HEK293T (cell line): ENCODE results near the gene MCF2L.

Experiments
- CTCF ChIA-PET: fragments of 350-600 bp; formaldehyde crosslinking; extraction: SDS; loops from one replicate; lab custom pipeline; 2021; ENCODE audit warnings: antibody characterized with exemption, inconsistent platforms; lab: Yijun Ruan, JAX
- POLR2A ChIA-PET: fragments of 350-600 bp; formaldehyde crosslinking; extraction: SDS; loops from one replicate; lab custom pipeline; 2020; ENCODE audit warnings: antibody characterized with exemption, inconsistent platforms; lab: Yijun Ruan, JAX
- DNase-seq: peaks from one replicate; pipeline ENCODE4 v3.0.0; 2012; ENCODE audit warnings: mixed read lengths; ENCODE audit errors: extremely low spot score
- ARNT ChIP-seq: fragments of 450-650 bp; IDR thresholded peaks from 2 replicates; pipeline ENCODE4 v1.6.1; 2017; ENCODE audit warnings: mild to moderate bottlenecking
- BHLHE40 ChIP-seq: fragments of 450-650 bp; IDR thresholded peaks from 2 replicates; pipeline ENCODE4 v1.6.1; 2016; ENCODE audit warnings: mild to moderate bottlenecking, moderate library complexity, borderline replicate concordance
- CTBP1 ChIP-seq: fragments of 450-650 bp; IDR thresholded peaks from 2 replicates; pipeline ENCODE4 v1.6.1; 2016; ENCODE audit warnings: borderline replicate concordance
- ELF4 ChIP-seq: fragments of 450-650 bp; IDR thresholded peaks from 2 replicates; pipeline ENCODE4 v1.6.1; 2017; ENCODE audit warnings: antibody characterized with exemption
- FOXA1 ChIP-seq: fragments of 450-650 bp; IDR thresholded peaks from 2 replicates; pipeline ENCODE4 v1.6.1; 2016; ENCODE audit warnings: mild to moderate bottlenecking
- FOXK2 ChIP-seq: fragments of 450-650 bp; IDR thresholded peaks from 2 replicates; pipeline ENCODE4 v1.6.1; 2016; ENCODE audit warnings: mild to moderate bottlenecking
- FOXM1 ChIP-seq: fragments of 450-650 bp; IDR thresholded peaks from 2 replicates; pipeline ENCODE4 v1.6.1; 2017; ENCODE audit warnings: mild to moderate bottlenecking, borderline replicate concordance
- HDGF ChIP-seq: fragments of 450-650 bp; IDR thresholded peaks from 2 replicates; pipeline ENCODE4 v1.6.1; 2017; ENCODE audit warnings: antibody characterized with exemption, borderline replicate concordance
- L3MBTL2 ChIP-seq: fragments of 450-650 bp; conservative IDR thresholded peaks from 2 replicates; pipeline ENCODE4 v1.6.1; 2016; ENCODE audit warnings: mild to moderate bottlenecking
- LEF1 ChIP-seq: fragments of 450-650 bp; IDR thresholded peaks from 2 replicates; pipeline ENCODE4 v1.6.1; 2017; ENCODE audit warnings: mild to moderate bottlenecking, borderline replicate concordance
- NFRKB ChIP-seq: fragments of 450-650 bp; IDR thresholded peaks from 2 replicates; pipeline ENCODE4 v1.6.1; 2016; ENCODE audit warnings: mild to moderate bottlenecking, moderate library complexity
- PKNOX1 ChIP-seq: fragments of 450-650 bp; IDR thresholded peaks from 2 replicates; pipeline ENCODE4 v1.6.1; 2016
- SP1 ChIP-seq: fragments of 450-650 bp; IDR thresholded peaks from 2 replicates; pipeline ENCODE4 v1.6.1; 2017
- SUZ12 ChIP-seq: fragments of 450-650 bp; IDR thresholded peaks from 2 replicates; pipeline ENCODE4 v1.6.1; 2016; ENCODE audit warnings: mild to moderate bottlenecking
- TARDBP ChIP-seq: fragments of 450-650 bp; IDR thresholded peaks from 2 replicates; pipeline ENCODE4 v1.6.1; 2016
- ZNF384 ChIP-seq: fragments of 450-650 bp; IDR thresholded peaks from 2 replicates; pipeline ENCODE4 v1.6.1; 2016

MCF2L gene

GRCh38 chr13:113046883-113047244 lies 77.8 kb downstream of the MCF2L start:
- TF ChIP-seq PKNOX1 = no peak
- TF ChIP-seq FOXM1 = no peak
- no peak for TF ChIP-seq TARDBP
- no peak for TF ChIP-seq FOXK2
- TF ChIP-seq SP1 = no peak
- no peak for TF ChIP-seq FOXA1
- no peak for TF ChIP-seq SUZ12
- TF ChIP-seq L3MBTL2 = no peak
- TF ChIP-seq ARNT = no peak
- no peak for TF ChIP-seq LEF1
- no peak for TF ChIP-seq ZNF384
- TF ChIP-seq CTBP1 = no peak
- no peak for TF ChIP-seq HDGF
- no peak for TF ChIP-seq BHLHE40
- no peak for TF ChIP-seq NFRKB
- no peak for TF ChIP-seq ELF4
- DNase-seq = no peak
- ChIA-PET CTCF (no interaction called here), POLR2A (no interaction called here)

- DNase-seq = no peak
- CTCF ChIA-PET = no interaction called here
- POLR2A ChIA-PET = no interaction called here
- TF ChIP-seq SUZ12 = no peak
- TF ChIP-seq CTBP1 = no peak
- TF ChIP-seq L3MBTL2 = no peak
- TF ChIP-seq BHLHE40 = no peak
- no peak for TF ChIP-seq ZNF384
- TF ChIP-seq LEF1 = no peak
- no peak for TF ChIP-seq ARNT
- TF ChIP-seq FOXK2 = no peak
- TF ChIP-seq FOXM1 = no peak
- TF ChIP-seq ELF4 = no peak
- no peak for TF ChIP-seq TARDBP
- no peak for TF ChIP-seq PKNOX1
- TF ChIP-seq FOXA1 = no peak
Measured at GRCh38 chr13:113047587-113047986, 78.6 kb downstream of the MCF2L start.

- ChIA-PET CTCF (interaction anchor here (0.6 kb wide), 1 partner anchor 71 kb away, joined by 4 read pairs; no protein-coding TSS in a partner anchor), POLR2A (no interaction called here)
- DNase-seq = no peak
- TF ChIP-seq NFRKB (no peak), SP1 (no peak), LEF1 (no peak), BHLHE40 (no peak)
Measured at GRCh38 chr13:113048766-113049165, 79.8 kb downstream of the MCF2L start.

- CTCF ChIA-PET = no interaction called here
- DNase-seq = no peak
- TF ChIP-seq SP1 (no peak), NFRKB (no peak), L3MBTL2 (no peak), ELF4 (no peak), TARDBP (no peak), PKNOX1 (no peak)
- POLR2A ChIA-PET = no interaction called here
Measured at GRCh38 chr13:113049521-113049941, 80.5 kb downstream of the MCF2L start.

GRCh38 chr13:113049981-113050380 lies 81.0 kb downstream of the MCF2L start:
- TF ChIP-seq ELF4 (no peak), HDGF (no peak), L3MBTL2 (no peak)

GRCh38 chr13:113050734-113051431 lies 81.9 kb downstream of the MCF2L start:
- ChIA-PET CTCF (interaction anchor here (0.7 kb wide), 1 partner anchor 9 kb away, joined by 3 read pairs; no protein-coding TSS in a partner anchor), POLR2A (no interaction called here)
- DNase-seq = no peak
- TF ChIP-seq FOXK2 = no peak
- TF ChIP-seq L3MBTL2 = no peak
- no peak for TF ChIP-seq FOXA1
- no peak for TF ChIP-seq ZNF384
- TF ChIP-seq ELF4 = no peak
- TF ChIP-seq ARNT = no peak
- TF ChIP-seq SP1 = no peak
- TF ChIP-seq CTBP1 = no peak
- TF ChIP-seq NFRKB = no peak
- TF ChIP-seq PKNOX1 = no peak
- no peak for TF ChIP-seq TARDBP

More at GRCh38 chr13:113049981-113050380, 81.0 kb downstream of the MCF2L start:
- no peak for DNase-seq
- CTCF ChIA-PET = no interaction called here
- POLR2A ChIA-PET = no interaction called here
